Measurements from ENCODE around the gene CAPZA1.

Gene CAPZA1

DNA sequence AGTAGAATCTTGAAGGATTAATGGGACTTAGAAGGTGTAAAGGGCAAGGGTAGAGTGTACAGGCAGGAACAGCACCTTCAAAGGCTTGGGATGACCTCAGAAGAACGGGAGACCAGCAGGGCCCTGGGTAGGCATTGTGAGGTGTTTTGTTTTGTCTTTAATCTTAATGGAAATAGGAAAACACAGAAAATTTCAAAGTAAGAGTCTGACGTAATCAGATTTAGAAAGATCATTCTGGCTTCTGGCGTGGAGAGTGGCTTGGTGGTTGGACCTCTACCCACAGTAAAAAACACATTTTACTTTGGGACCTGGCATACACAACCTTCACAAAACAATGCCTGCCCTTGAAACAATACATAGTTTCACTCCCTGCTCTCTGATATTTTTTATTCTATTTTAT is 59.0 kb downstream of the CAPZA1 start:
- DNase-seq: no peak

DNA sequence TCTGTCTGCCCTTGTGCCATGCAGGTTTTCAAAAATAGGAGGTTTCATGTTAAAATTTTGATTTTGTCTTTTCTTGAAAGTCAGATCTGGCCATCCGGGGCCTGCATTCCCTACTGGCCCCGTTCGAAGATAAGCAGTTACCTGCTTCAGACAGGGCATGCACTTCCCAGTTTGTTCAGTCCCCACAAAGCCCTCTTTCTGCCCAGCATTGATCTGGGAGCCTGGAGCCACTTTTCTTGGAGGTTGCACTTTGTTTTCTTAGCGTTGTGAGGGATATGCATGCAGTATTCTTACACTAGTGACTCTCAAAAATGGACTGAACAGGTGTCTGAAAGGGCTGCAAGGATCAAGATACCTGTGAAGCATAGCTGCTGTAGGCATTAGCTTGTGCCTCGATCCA is 66.3 kb downstream of the CAPZA1 start:
- no peak for DNase-seq

DNA sequence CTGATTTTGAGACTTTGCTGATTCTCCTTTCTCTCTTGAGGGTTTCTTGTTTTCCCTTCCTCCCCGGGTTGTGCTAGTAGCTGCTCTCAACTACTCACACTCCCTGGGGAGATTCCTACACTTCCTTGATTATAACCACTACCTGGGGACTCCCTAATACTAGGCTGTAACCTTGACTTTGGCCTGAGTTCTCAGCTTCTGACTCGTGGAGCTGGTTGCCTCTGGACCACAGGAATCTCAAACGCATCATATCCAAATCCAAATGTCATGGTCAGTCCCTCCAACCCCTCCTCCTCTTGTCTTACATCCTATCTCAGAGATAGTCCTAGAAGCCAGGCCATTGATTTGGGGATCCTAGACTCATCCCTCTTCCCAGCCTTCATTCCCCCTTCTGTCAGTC is 66.8 kb downstream of the CAPZA1 start:
- DNase-seq: no peak

DNA sequence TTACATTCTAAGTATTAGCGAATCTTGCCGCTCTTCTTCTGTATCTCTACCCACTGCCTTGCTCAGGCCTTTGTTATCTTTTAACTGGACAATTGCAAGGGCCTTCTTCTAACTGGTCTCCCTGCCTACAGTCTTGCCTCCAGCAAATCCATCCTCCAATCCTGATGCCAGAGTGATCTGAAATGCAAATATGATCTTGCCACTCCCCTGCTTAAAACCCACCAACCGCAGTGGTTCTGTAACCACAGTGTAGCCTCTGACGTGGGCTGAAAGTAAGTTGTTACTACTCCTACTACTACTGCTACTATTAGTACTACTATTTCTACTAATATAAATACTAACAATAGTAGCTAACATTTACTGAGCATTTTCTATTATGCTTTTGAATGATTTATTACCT is 67.2 kb downstream of the CAPZA1 start:
- DNase-seq: no peak

DNA sequence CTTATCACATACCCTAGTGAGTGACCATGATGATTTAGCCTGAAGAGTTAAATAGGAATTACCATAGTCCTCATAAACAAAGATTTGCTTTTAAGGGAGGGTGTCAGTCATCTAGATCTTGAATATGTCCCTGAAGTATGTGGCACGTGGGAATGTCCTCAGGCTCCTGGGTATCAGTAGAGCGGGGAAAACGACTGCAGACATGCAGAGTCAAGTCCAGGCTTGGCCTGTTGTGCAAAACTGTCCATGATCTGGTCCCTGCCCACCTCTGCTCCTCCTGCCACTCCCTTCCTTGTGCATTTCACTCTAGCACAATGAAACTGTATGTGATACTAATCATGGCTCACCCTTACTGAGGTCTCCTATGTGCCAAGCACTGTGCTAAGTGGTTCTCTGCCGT is 67.7 kb downstream of the CAPZA1 start:
- no peak for DNase-seq

DNA sequence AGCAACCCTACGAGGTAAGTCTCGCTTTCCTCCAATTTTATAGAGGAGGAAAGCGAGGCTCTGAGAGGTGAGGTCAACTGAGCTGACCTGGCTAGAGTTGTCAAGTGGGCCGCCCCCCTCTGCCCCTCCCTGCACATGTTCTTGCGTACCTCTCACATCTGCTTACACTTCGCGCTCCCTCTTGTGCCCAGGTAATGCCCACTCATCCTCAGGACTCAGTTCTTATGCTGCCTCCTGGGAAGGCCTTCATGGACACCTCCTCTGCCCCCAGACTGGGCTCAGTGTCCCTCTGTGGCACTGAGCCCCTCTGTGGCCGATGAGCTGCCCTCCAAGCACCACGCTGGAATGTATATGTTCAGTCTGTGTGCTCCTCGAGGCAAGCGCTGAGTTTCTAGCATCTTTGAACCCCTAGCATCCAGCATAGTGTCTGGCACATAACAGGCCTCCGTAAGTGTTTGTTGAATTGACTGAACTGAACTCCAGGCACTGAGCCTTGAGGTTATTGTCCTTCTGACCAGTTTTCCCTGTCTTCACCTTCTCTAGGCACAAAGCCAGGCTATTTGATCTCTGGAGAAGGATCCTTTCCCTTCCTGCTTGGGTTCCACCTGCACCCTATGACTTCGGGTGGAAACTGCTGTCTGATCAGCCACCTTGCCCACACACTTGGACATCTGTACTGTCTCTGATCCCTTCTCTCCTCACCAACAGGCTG is 68.3 kb downstream of the CAPZA1 start:
- DNase-seq: no peak

DNA sequence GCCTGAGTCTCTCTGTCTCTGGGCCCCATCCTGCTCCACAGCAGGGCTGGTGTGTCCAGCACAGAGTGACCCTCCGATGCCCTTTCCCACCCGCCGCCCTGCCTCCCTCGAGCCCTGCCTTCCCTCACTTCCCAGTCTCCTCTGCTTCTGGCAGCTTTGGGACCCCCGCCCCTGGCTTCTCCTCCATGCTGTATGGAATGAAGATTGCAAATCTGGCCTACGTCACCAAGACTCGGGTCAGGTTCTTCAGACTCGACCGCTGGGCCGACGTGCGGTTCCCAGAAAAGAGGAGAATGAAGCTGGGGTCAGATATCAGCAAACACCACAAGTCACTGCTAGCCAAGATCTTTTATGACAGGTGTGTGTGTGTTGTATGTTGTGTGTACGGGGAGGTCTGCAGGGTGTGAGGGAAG is 69.2 kb downstream of the CAPZA1 start:
- no peak for DNase-seq

DNA sequence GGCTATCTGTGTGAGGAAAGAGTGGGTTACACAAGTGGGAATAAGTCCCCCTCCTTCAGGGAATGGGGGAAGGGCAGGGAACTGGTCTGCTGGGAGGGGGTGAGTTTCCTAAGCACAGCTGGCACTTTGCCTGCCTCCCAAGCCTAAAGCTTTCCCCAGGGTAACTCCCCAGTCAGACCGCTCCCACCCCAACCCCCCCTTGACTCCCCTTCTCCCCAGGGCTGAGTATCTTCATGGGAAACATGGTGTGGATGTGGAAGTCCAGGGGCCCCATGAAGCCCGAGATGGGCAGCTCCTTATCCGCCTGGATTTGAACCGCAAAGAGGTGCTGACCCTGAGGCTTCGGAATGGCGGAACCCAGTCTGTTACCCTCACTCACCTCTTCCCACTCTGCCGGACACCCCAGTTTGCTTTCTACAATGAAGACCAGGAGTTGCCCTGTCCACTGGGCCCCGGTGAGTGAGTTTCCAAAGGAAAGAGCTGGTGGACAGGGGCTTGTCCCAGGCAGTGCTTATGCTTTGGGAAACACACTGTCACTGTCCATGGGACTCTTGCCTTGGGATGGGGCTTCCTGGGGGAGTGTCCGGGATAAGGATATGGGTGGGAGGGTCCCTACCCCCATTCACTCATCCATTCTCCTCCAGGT is 69.7 kb downstream of the CAPZA1 start:
- no peak for DNase-seq

DNA sequence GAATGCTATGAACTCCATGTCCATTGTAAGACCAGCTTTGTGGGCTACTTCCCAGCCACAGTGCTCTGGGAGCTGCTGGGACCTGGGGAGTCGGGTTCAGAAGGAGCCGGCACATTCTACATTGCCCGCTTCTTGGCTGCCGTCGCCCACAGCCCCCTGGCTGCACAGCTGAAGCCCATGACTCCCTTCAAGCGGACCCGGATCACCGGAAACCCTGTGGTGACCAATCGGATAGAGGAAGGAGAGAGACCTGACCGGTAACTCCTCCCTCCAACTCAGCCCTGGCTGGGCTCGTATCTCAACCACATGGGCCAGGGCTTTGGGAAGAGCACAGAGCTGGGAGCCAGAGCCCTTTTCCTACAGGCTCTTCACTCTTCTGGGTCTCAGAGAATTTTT is 70.2 kb downstream of the CAPZA1 start:
- DNase-seq: no peak

DNA sequence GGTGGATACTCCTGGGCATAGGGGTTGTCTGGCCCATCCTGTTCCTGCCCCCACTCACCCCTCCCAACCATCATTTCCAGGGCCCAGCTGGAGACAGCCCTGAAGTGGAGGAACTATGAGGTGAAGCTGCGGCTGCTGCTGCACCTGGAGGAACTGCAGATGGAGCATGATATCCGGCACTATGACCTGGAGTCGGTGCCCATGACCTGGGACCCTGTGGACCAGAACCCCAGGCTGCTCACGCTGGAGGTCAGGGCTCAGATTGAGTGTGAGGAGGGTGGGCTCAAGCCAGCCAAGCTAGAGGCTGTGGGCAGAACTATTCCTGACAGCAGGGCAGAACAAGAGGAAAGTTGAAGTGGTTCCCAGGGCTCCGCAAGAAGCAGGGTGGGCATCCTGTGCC is 73.0 kb downstream of the CAPZA1 start:
- no peak for DNase-seq

DNA sequence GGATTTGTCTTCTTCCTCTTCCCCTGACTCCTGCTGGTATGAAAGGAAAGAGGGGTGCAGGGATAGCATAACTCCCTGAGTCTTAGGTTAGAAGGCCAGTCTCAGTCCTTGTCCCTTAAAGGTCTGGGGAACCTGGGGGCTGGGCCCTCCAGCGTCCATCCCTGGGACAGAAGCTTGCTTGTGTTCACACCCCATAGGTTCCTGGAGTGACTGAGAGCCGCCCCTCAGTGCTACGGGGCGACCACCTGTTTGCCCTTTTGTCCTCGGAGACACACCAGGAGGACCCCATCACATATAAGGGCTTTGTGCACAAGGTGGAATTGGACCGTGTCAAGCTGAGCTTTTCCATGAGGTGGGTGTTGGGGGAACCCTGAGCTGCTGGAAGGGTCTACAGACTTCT is 74.2 kb downstream of the CAPZA1 start:
- no peak for DNase-seq

DNA sequence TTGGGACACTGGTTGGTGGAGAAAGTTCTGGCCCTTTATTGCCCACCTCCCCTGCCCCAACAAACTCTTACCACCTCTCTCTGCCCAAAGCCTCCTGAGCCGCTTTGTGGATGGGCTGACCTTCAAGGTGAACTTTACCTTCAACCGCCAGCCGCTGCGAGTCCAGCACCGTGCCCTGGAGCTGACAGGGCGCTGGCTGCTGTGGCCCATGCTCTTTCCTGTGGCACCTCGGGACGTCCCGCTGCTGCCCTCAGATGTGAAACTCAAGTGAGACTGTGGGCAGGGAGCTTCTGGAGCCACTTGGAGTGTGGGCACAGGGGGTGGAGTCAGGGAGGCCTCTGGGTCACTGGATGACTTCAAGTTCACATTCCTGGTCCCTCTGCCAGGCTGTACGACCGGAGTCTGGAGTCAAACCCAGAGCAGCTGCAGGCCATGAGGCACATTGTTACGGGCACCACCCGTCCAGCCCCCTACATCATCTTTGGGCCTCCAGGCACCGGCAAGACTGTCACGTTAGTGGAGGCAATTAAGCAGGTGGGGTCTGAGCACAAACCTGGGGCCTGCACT is 74.8 kb downstream of the CAPZA1 start:
- no peak for DNase-seq

DNA sequence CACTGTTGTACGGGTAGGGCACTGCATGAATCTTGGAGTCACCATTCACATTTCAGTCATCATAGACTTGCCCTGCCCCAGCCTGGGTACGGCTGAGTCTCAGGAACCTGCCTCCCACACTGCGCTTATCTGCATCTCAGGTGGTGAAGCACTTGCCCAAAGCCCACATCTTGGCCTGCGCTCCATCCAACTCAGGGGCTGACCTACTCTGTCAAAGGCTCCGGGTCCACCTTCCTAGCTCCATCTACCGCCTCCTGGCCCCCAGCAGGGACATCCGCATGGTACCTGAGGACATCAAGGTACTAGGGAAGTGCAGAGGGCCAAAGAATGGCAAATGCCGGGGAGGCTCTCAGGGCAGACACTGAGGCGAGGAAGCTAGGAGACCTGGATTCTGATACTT is 75.6 kb downstream of the CAPZA1 start:
- DNase-seq: no peak

DNA sequence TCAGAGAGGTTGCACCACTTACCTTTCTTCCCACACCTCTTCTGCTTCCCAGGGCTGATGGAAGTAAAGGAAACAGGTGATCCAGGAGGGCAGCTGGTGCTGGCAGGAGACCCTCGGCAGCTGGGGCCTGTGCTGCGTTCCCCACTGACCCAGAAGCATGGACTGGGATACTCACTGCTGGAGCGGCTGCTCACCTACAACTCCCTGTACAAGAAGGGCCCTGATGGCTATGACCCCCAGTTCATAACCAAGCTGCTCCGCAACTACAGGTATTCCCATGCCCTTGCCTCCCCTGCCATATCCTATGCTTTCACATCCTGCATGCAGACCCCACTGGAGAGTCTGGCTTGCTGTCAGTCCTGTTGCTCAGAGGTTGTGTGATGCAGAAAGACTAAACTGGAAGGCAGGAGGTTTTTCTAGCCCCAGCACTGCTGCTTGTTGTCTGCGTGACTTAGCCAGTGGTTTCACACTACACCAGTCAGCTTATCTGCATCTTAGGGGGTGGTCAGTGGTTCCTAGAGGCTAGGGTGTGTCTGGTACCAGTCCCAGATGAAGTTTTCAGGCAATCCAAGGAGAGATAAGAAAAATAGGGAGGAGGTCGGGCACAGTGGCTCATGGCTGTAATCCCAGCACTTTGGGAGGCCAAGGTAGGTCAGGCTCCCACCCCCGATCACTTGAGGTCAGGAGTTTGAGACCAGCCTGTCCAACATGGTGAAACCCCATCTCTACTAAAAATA is 77.1 kb downstream of the CAPZA1 start:
- no peak for DNase-seq

DNA sequence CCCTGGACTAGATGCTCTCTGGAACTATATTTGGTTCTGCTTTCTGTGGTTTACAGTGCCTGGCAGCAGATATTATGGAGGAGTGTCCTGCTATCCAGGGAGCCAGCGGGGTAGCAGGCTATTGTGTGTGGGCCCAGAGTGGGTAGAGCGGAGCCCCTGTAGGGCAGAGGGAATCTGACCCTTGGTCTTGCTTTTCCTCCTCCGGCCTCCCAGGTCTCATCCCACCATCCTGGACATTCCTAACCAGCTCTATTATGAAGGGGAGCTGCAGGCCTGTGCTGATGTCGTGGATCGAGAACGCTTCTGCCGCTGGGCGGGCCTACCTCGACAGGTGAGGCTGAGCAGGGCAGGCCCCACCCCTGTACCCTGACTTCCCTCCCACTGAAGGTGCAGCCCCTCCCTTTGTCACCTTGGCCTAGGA is 78.2 kb downstream of the CAPZA1 start:
- DNase-seq: no peak

DNA sequence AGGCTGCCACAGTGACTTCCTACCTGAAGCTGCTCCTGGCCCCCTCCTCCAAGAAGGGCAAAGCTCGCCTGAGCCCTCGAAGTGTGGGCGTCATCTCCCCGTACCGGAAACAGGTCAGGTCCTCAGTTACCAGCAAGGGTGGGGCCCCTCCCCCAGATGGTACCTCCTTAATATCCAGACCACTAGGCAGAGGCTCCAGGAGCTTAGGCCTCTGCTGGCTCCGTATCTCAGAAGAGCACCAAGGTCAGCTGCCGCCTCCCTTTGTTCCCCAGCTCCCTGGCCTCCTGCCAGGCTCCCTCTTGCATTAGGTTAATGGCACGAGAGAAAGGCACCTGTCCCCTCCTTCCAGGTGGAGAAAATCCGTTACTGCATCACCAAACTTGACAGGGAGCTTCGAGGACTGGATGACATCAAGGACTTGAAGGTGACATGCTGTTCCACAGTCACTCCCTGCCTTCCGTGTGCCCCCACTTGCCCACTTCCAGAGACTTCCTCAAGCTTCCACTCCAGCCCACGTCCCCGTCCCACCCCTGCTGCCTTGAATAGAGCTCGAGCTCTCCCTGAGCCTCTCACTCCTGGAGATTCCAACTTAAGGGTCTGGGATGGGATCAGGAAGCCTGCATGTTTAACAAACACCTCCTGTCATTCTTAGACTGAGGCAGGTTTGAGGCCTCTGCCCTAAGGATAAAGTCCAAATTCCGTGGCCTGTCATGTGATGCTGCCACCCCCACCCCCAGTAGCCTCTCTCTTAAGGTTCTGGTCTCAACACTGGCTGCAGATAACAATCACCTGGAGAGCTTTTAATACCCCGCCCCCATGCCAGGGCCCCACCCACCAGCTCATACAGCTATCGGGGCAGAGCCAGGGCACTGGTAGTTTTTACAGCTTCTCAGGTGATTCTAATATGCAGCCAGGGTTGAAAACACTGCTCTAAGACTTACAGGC is 79.0 kb downstream of the CAPZA1 start:
- peak; percentile 96 for DNase-seq

DNA sequence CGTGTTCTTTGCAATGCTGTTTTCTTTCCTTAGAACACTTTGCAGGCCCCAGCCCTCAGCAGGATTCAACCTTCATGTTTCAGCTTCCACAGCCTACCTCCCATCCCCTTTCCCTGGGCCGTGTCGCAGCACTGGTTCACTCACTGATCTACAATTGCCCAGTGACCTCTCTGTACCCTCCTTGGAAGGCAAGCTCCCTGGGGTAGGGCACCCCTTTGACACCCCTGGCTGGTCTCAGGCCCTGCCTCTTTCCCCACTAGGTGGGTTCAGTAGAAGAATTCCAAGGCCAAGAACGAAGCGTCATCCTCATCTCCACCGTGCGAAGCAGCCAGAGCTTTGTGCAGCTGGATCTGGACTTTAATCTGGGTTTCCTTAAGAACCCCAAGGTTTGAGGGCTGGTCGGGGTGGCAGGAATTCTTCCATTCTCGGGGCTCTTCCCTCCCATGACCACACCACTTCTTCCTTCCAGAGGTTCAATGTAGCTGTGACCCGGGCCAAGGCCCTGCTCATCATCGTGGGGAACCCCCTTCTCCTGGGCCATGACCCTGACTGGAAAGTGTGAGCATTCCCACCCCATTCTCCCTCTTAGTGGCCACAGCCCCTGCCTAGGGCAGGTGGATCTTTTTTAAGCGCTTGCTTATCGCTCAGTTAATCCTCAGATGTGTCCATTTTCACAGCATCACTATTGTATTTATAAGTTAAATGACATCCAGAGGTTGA is 80.0 kb downstream of the CAPZA1 start:
- no peak for DNase-seq

DNA sequence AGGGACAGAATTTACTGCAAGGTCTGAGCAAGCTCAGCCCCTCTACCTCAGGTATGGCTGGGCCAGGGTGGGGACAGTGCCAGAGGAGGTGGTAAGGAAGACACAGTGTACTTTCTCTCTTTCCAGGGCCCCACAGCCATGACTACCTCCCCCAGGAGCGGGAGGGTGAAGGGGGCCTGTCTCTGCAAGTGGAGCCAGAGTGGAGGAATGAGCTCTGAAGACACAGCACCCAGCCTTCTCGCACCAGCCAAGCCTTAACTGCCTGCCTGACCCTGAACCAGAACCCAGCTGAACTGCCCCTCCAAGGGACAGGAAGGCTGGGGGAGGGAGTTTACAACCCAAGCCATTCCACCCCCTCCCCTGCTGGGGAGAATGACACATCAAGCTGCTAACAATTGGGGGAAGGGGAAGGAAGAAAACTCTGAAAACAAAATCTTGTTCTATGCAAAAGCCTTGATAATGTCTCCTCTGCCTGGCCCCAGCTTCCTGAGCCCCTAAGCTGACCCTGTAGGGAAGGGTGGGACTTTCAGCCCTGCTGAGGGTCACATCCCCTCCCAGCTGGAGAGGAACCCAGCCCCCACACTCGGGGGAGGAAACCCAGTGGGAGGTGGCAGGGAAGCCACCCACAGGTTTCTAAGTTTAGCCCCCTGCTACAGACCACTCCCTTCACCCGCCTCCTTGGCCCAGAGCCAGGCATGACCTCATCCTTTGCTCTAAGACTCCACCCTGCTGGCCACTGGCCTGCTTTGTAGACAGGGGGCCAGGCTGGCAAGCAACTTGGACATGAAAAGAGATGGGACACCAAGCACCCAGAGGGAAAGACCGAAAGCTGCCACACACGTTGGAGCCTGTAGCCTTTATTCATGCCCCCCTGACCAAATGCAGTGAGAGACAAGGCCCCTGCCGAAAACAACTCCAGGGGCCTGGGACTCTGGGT is 80.9 kb downstream of the CAPZA1 start:
- DNase-seq: peak; percentile 56

DNA sequence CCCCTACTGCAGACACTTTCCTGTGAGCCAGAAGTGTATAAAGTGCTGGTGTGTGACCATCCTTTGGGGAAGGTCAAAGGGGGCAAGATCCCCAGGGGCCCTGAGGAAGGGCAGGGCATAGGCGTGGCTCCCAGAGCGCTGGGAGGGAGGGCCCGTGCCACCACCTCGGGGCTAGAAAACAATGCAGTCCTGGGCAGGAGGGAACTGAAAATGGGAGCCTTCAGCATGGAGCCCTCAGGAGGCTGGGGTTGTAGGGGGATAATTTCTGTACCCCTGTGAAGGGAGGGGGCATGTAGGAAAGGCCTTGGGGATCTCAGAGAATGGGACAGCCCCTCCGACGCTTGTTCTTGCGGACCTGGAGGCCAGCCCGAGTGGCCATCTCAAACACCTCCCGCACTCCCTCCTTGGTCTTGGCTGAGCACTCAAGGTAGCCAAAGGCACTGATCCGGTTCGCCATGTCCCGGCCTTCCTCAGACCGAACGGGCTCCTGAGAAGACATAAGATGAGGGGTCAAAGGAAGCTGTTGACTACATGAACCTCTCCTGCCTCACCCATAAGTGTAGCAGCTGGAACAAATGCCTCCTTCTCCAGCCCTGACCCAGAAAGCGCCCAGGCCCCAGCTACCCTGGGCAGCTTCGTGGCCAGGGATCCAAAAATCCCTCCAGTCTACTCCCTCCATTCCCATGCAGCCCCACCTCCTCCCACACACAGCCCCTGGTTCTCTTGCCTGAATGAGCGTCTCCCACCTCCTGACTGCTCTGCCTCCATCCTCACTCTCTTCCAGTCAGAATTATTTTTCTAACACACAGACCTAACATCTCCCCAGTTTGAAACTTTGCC is 81.8 kb downstream of the CAPZA1 start:
- no peak for DNase-seq

DNA sequence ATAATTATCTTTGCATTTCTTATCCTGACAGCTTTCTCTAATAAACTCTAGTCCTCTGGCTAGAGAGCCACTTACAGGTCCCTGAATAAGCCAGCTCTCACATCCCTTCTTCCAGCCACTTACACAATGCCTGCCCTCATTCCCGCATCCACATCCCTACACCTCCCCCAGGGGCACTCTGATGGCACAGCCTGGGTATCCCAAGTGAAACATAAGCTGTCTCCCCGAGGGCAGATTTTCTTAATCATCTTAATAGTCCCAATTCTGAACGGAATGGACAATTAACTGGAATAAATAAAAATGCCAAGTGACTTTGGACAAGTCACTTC is 82.4 kb downstream of the CAPZA1 start:
- no peak for DNase-seq

Data from NCI-H1105 treated with DMSO at 0.1 percent for 48 hours (cell line).